G401 (cell line): ENCODE measurements around the gene HECW1. TPM values are rescaled to one million over a fixed set of nuclear protein-coding genes. Genes with fewer than 3 reads are reported as not detected.
"Not testable (repeated sequence)": the region's sequence is repeated elsewhere in the genome, so short reads cannot be mapped to it uniquely, and the experiment has no call there.

ENCODE experiments used
- DNase-seq: peaks from one replicate; pipeline ENCODE4 v3.0.0-alpha.2; 2015; ENCODE audit warnings: low spot score
- in situ Hi-C: cut with HindIII; loops from 2 replicates; pipeline ENCODE4 v1.10.0; 2016; ENCODE audit warnings: low sequenced_read_pairs, mixed read lengths
- total RNA-seq: library from RNA; depleted of rRNA; stranded (reverse); fragments of >200 nt; shearing (Covaris generic); gene quantifications from 2 replicates; pipeline ENCODE4 v1.2.3, GENCODE V29; 2014

Gene HECW1
- total RNA-seq, 1 experiment from 2014 or later: not detected

GRCh38 chr7:43110791-43111535 is 1.5 kb upstream of the HECW1 start:
- in situ Hi-C loops: no loop called here
- DNase-seq: no peak

GRCh38 chr7:43111630-43112458 is 603 bp upstream of the HECW1 start:
- peak; percentile 18 for DNase-seq
- in situ Hi-C loops: no loop called here

GRCh38 chr7:43112941-43113621 is 634 bp downstream of the HECW1 start:
- DNase-seq: no peak
- in situ Hi-C loops: no loop called here

GRCh38 chr7:43113622-43114457 is 1.4 kb downstream of the HECW1 start:
- in situ Hi-C loops: no loop called here
- peak; percentile 79 for DNase-seq

- no peak for DNase-seq
- in situ Hi-C loops: no loop called here
Observed at GRCh38 chr7:43114458-43114780, 2.0 kb downstream of the HECW1 start.

- in situ Hi-C loops: no loop called here
Observed at GRCh38 chr7:43116451-43116850, 4.0 kb downstream of the HECW1 start.

GRCh38 chr7:43117095-43117494 is 4.6 kb downstream of the HECW1 start:
- no peak for DNase-seq
- in situ Hi-C loops: no loop called here

More at GRCh38 chr7:43116451-43116850, 4.0 kb downstream of the HECW1 start:
- no peak for DNase-seq

GRCh38 chr7:43117861-43118260 is 5.4 kb downstream of the HECW1 start:
- in situ Hi-C loops: no loop called here
- no peak for DNase-seq

GRCh38 chr7:43118313-43118712 is 5.9 kb downstream of the HECW1 start:
- DNase-seq: no peak
- in situ Hi-C loops: no loop called here

- no peak for DNase-seq
- in situ Hi-C loops: no loop called here
Observed at GRCh38 chr7:43119371-43120075, 7.1 kb downstream of the HECW1 start.

GRCh38 chr7:43121973-43122372 is 9.5 kb downstream of the HECW1 start:
- DNase-seq: no peak
- in situ Hi-C loops: no loop called here

- DNase-seq: no peak
- in situ Hi-C loops: no loop called here
Observed at GRCh38 chr7:43123457-43123856, 11.0 kb downstream of the HECW1 start.

- in situ Hi-C loops: no loop called here
- no peak for DNase-seq
Observed at GRCh38 chr7:43124388-43124787, 11.9 kb downstream of the HECW1 start.

GRCh38 chr7:43130347-43130746 is 17.9 kb downstream of the HECW1 start:
- DNase-seq: no peak
- in situ Hi-C loops: no loop called here

- in situ Hi-C loops: no loop called here
- no peak for DNase-seq
Observed at GRCh38 chr7:43135129-43135528, 22.7 kb downstream of the HECW1 start.

- no peak for DNase-seq
- in situ Hi-C loops: no loop called here
Observed at GRCh38 chr7:43136064-43136463, 23.6 kb downstream of the HECW1 start.

- DNase-seq, in situ Hi-C loops: not testable (repeated sequence)
Observed at GRCh38 chr7:43137121-43137744, 24.8 kb downstream of the HECW1 start.

- in situ Hi-C loops: no loop called here
- no peak for DNase-seq
Observed at GRCh38 chr7:43137811-43138210, 25.4 kb downstream of the HECW1 start.
